Measurements from ENCODE around the gene GID4. TPM values are rescaled to one million over a fixed set of nuclear protein-coding genes. Genes with fewer than 3 reads are reported as not detected.

The GID4 gene
- total and polyA plus RNA-seq, 2 of the 4 experiments (the other 2 are of a cell fraction): 3.9 to 5.6 TPM

DNA sequence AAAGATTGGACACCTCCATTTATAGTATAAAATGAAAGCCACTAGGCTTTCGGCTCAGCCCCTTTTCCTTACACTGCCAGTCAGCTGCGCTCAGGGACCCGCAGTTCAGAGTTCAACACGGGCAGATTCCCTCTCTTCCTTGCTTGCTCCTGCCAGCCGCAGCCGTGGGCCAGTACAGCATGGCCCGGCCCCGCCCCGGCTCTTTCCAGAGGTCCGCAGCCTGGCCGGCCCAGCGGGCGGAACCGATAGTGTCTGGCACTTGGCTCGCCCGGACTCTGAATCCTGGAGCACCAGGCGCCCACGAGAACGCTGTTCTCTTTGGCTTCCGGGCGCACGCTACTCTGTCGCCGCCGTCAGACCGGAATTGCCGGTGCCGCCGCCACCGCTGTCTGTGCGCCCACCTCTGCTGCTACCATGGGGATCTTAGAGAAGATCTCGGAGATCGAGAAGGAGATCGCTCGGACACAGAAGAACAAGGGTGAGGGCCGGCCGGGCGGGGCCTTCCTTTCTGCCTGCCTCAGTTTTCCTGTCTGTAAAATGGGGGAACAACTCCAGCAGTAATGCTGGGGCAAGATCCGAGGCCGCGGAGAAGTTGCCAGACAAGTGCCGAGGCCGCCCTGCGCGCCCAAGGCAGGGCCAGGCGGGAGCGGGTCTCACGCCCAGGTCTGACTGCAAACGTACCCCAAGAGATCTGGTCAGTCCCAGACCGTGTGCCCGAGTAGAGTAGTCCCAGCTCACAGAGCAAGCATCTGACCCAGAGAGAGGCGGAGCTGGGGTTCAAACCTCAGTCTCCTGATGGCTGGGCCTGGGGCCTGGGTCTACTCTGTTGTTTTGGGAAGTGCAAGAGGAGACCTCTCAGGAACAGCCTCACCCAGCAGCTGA lies 48.6 kb downstream of the GID4 start, which contains the start of gene DRG2 (continued):
- TF ChIP-seq, protein P1, sequence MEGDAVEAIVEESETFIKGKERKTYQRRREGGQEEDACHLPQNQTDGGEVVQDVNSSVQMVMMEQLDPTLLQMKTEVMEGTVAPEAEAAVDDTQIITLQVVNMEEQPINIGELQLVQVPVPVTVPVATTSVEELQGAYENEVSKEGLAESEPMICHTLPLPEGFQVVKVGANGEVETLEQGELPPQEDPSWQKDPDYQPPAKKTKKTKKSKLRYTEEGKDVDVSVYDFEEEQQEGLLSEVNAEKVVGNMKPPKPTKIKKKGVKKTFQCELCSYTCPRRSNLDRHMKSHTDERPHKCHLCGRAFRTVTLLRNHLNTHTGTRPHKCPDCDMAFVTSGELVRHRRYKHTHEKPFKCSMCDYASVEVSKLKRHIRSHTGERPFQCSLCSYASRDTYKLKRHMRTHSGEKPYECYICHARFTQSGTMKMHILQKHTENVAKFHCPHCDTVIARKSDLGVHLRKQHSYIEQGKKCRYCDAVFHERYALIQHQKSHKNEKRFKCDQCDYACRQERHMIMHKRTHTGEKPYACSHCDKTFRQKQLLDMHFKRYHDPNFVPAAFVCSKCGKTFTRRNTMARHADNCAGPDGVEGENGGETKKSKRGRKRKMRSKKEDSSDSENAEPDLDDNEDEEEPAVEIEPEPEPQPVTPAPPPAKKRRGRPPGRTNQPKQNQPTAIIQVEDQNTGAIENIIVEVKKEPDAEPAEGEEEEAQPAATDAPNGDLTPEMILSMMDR (conservative IDR thresholded peaks at IDR 0.05; ENCODE audit: low read depth, low read length): 0 out of 2 replicates have a peak, but pooled peaks have one; percentile 23

DNA sequence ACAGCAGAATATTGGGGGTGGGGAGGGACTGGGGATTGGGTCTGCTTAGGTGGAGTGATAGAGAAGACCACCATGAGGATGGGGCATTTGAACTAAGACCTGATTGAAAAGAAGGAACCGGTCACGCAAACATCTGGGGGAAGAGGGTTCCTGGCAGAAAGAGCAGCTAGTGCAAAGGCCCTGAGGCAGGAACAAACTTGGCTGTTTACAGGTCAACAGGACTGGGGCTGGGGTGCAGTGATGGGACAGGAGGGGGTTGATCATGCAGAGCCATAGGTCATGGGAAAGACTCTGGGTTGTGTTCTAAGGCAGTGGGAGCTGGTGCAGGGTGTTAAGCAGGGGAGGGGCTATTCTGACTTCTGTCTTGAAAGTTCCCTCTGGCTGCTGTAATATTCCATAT lies 50.4 kb downstream of the GID4 start:
- Histone ChIP-seq H4K91ac (ENCODE audit: insufficient read depth, low read depth, low read length) (no peak overlapping the region), H3K79me1 (ENCODE audit: low read depth in 1 of 2, low read length in 2 of 2) (peaks cover 21 to 56% of the 10 kb centered on the region in 2 experiments), H3K56ac (ENCODE audit: extremely low read depth, insufficient read depth, low read length) (no peak overlapping the region), H3K4ac (ENCODE audit: low read depth, low read length) (no peak overlapping the region), H3K27ac (ENCODE audit: insufficient read depth, low read length) (no peak overlapping the region), H4K20me1 (ENCODE audit: insufficient read depth, low read length) (peaks cover 7% of the 10 kb centered on the region; the same call in 1 of the 2 replicates), H3K23ac (ENCODE audit: low read depth, low read length) (no peak overlapping the region), H3K4me3 (ENCODE audit: insufficient read depth, low read depth, low read length) (no peak overlapping the region), H3K14ac (replicated peaks; ENCODE audit: low read depth, low read length) (no peak overlapping the region), H3K18ac (ENCODE audit: low read depth, low read length) (no peak overlapping the region), H2AK5ac (ENCODE audit: low read depth, low read length) (no peak overlapping the region), H2BK5ac (ENCODE audit: low read depth, low read length, poor library complexity, severe bottlenecking) (no peak overlapping the region), H3K9me1 (ENCODE audit: insufficient read depth, low read length) (peaks cover 8% of the 10 kb centered on the region), H3K27me3 (ENCODE audit: control insufficient read depth, insufficient read depth, low read length) (no peaks in the 10 kb centered on the region), H3K36me3 (ENCODE audit: control insufficient read depth, insufficient read depth, low read length) (peaks cover 12% of the 10 kb centered on the region), H3K4me2 (ENCODE audit: low read depth, low read length) (no peak overlapping the region), H4K8ac (ENCODE audit: low read depth in 2 of 2, low read length in 2 of 2) (no peak overlapping the region), H3K9me3 (ENCODE audit: control insufficient read depth, insufficient read depth, low read length) (no peaks in the 10 kb centered on the region), H4K5ac (ENCODE audit: low read depth, low read length) (no peak overlapping the region), H2BK120ac (ENCODE audit: low read depth, low read length) (no peak overlapping the region), H2AFZ (replicated peaks; ENCODE audit: low read length, poor library complexity) (no peak overlapping the region), H2AK9ac (replicated peaks; ENCODE audit: low read depth, low read length, poor library complexity) (no peak overlapping the region), H3K4me1 (ENCODE audit: control insufficient read depth, insufficient read depth, low read length) (peaks cover 6% of the 10 kb centered on the region), H2BK15ac (ENCODE audit: low read depth, low read length) (no peak overlapping the region), H3K9ac (ENCODE audit: low read depth, low read length) (no peak overlapping the region), H2BK20ac (ENCODE audit: low read depth, low read length) (no peak overlapping the region)
- WGBS, 2 experiments (ENCODE audit: extremely low coverage in 2 of 2, insufficient read length in 1 of 2): 100% methylated on average over 2 of the region's 2 CpGs; no CpG with 5 or more reads in 1 of the 2 experiments
- ChIA-PET POLR2A (ENCODE audit: unreplicated experiment) (no interaction called here), CTCF (no interaction called here)
- no TSS peak for BruUV-seq (replicated peaks)
- in situ Hi-C loops (cut with MboI; ENCODE audit: low sequenced_read_pairs) (no loop called here), dilution Hi-C loops (cut with HindIII; ENCODE audit: low sequenced_read_pairs, unreplicated experiment) (no loop called here), intact Hi-C loops (cut with micrococcal nuclease) (no loop called here)
- ATAC-seq (ENCODE audit: low read depth) (no peak), DNase-seq (no peak)
- TF ChIP-seq CEBPB (IDR thresholded peaks at IDR 0.05; ENCODE audit: low read depth, low read length): no peak
- TF ChIP-seq, protein P1 (conservative IDR thresholded peaks at IDR 0.05; ENCODE audit: low read depth, low read length): no peak

Data from IMR-90 (cell line).